Measurements from ENCODE around the gene DOCK11.

- no peak for TF ChIP-seq POLR2A (IDR thresholded peaks at IDR 0.05)
- TF ChIP-seq CTCF (IDR thresholded peaks at IDR 0.05): no peak
- no peak for TF ChIP-seq EP300 (IDR thresholded peaks at IDR 0.05)
- no peak for TF ChIP-seq POLR2AphosphoS5 (IDR thresholded peaks at IDR 0.05)
Observed at GRCh38 chrX:118530219-118530911, 34.8 kb downstream of the DOCK11 start.
